Glutamatergic neuron (in vitro differentiated cells): ENCODE results near the gene RHBDF2. TPM values are rescaled to one million over a fixed set of nuclear protein-coding genes. Genes with fewer than 3 reads are reported as not detected.
A peak's percentile ranks its signal among the peaks of the same experiment; 100 is the strongest.

Source experiments
- DNase-seq: peaks from one replicate; pipeline ENCODE4 v3.0.0; 2022
- H3K27ac Mint-ChIP-seq: one replicate; pipeline ENCODE4 v1.8.0; 2020; ENCODE audit warnings: mild to moderate bottlenecking, mixed read lengths, inconsistent platforms; ENCODE audit not compliant: unreplicated experiment
- H3K27me3 Mint-ChIP-seq: one replicate; pipeline ENCODE4 v1.8.0; 2020; ENCODE audit warnings: mild to moderate bottlenecking, moderate library complexity, mixed read lengths, inconsistent platforms; ENCODE audit not compliant: unreplicated experiment
- H3K36me3 Mint-ChIP-seq: one replicate; pipeline ENCODE4 v1.8.0; 2020; ENCODE audit warnings: mild to moderate bottlenecking, mixed read lengths, inconsistent platforms; ENCODE audit not compliant: unreplicated experiment
- H3K4me1 Mint-ChIP-seq: one replicate; pipeline ENCODE4 v1.8.0; 2020; ENCODE audit warnings: mild to moderate bottlenecking, low read depth, mixed read lengths, inconsistent platforms; ENCODE audit not compliant: unreplicated experiment
- H3K4me3 Mint-ChIP-seq: one replicate; pipeline ENCODE4 v1.8.0; 2020; ENCODE audit warnings: mild to moderate bottlenecking, mixed read lengths, inconsistent platforms; ENCODE audit not compliant: unreplicated experiment
- H3K9me3 Mint-ChIP-seq: one replicate; pipeline ENCODE4 v1.8.0; 2020; ENCODE audit warnings: mild to moderate bottlenecking, moderate library complexity, mixed read lengths, inconsistent platforms; ENCODE audit not compliant: unreplicated experiment
- total RNA-seq: library from RNA; stranded (reverse); fragmentation: NEBNext Ultra II Directional; extraction: Animal tissue kit (Norgen Biotek cat#: 25700); gene quantifications from one replicate; pipeline ENCODE4 v1.2.1, GENCODE V29; 2021; ENCODE audit not compliant: unreplicated experiment
- TF ChIP-seq, protein P1 (sequence below): fragments of 200-600 bp; sonication (generic); IDR thresholded peaks from one replicate; pipeline ENCODE4 v1.5.0; 2021; ENCODE audit not compliant: partially characterized antibody, unreplicated experiment

Gene RHBDF2
- total RNA-seq, 1 donor from 2014 or later, result 1.9 TPM

DNA sequence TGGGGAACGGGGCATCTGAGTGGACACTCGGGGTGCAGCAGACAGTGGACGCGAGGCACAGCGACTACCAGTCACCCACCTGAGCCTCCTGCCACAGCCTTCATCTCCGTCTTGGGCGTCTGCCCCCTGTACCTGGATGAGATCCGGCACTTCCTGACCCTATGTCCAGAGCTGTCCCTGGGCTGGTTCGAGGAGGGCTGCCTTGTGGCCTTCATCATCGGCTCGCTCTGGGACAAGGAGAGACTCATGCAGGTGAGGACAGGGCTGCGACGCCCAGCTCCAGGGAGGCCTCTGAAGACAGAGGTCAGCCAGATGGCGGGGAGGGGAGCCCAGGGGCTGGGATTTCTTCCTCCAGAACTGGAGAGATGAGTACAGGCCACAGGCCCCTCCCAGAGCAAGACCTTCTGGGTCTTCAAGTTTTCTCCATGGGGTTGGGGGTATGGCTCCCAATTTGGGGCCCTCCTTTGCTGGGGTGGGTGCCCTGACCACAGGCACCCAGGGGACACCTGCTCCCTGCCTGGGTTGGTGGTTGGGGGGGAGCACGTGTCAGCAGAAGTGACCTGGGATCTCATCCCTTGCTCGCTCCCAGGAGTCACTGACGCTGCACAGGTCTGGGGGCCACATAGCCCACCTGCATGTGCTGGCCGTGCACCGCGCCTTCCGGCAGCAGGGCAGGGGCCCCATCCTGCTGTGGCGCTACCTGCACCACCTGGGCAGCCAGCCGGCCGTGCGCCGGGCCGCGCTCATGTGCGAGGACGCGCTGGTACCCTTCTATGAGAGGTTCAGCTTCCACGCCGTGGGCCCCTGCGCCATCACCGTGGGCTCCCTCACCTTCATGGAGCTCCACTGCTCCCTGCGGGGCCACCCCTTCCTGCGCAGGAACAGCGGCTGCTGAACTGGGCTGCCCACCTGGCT is 31.9 kb downstream of the RHBDF2 start:
- peaks cover 5% of the 10 kb centered on the region for H3K27me3 Mint-ChIP-seq
- no peak overlapping the region for H3K4me3 Mint-ChIP-seq
- TF ChIP-seq, protein P1, sequence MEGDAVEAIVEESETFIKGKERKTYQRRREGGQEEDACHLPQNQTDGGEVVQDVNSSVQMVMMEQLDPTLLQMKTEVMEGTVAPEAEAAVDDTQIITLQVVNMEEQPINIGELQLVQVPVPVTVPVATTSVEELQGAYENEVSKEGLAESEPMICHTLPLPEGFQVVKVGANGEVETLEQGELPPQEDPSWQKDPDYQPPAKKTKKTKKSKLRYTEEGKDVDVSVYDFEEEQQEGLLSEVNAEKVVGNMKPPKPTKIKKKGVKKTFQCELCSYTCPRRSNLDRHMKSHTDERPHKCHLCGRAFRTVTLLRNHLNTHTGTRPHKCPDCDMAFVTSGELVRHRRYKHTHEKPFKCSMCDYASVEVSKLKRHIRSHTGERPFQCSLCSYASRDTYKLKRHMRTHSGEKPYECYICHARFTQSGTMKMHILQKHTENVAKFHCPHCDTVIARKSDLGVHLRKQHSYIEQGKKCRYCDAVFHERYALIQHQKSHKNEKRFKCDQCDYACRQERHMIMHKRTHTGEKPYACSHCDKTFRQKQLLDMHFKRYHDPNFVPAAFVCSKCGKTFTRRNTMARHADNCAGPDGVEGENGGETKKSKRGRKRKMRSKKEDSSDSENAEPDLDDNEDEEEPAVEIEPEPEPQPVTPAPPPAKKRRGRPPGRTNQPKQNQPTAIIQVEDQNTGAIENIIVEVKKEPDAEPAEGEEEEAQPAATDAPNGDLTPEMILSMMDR, result no peak
- no peaks in the 10 kb centered on the region for H3K36me3 Mint-ChIP-seq
- H3K4me1 Mint-ChIP-seq, result peaks cover 8% of the 10 kb centered on the region
- H3K27ac Mint-ChIP-seq, result no peak overlapping the region
- H3K9me3 Mint-ChIP-seq, result peaks cover under 1% of the 10 kb centered on the region
- DNase-seq, result no peak

DNA sequence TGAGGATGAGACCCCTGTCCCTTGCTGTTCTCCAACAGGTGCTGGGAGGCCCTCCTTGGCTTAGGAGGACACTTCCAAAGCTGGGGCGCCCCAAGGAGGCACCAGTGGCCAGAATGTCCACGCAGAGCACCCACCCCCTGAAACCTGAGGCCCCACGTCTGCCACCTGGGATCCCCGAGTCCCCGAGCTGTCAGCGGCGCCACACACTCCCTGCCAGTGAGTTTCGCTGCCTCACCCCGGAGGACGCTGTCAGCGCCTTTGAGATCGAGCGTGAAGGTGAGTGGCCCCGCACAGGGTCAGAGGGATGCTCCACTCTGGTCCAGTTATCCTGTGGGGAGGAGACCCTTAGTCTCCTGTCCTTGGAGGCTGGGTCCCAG is 32.6 kb downstream of the RHBDF2 start:
- H3K27me3 Mint-ChIP-seq, result peaks cover 7% of the 10 kb centered on the region
- TF ChIP-seq, protein P1, result no peak
- H3K9me3 Mint-ChIP-seq, result peaks cover 2% of the 10 kb centered on the region
- H3K27ac Mint-ChIP-seq, result no peak overlapping the region
- DNase-seq, result no peak
- peaks cover 9% of the 10 kb centered on the region for H3K4me1 Mint-ChIP-seq
- no peaks in the 10 kb centered on the region for H3K36me3 Mint-ChIP-seq
- no peak overlapping the region for H3K4me3 Mint-ChIP-seq

DNA sequence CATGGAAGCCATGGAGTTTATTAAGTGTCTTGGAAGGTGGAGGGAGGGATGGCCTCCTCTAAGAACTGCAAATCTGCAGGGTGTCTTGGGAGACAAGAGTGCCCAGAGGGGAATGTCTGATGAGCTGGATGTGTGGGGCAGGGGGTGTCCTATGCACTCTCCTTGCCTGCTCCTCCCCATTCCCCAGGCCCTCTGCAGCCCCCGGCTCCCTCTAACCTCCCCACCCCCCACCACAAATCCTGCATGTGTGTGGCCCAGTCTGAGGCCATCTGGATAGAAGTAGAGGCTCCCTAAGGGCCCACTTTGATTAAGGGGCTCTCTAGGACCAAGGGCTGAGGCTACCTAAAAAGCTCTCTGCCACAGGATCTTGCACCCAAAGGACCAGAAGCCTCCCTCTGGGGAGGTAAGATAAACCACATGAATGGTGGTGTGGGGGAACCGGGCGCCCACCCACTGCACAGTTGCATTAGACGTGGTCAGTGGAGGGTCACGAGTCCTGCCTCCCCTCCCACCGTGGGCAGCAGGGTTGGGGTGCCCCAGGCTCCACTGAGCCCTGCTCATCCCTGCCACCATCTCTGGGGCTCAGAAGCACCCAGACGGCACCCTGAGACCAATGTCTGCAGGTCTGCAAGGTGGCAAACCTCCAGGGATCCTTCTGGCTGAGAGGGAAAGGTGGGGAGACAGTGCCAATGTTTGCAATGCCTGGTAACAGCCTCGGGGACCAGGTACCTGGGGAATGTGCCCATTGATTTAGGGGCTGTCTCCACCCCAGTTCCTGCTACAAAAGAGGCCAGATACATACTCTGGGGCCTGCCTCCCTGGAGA is 33.2 kb downstream of the RHBDF2 start:
- Mint-ChIP-seq H3K36me3 (no peaks in the 10 kb centered on the region), H3K4me1 (peaks cover 9% of the 10 kb centered on the region), H3K4me3 (no peak overlapping the region), H3K9me3 (peaks cover 2% of the 10 kb centered on the region), H3K27me3 (peaks cover 7% of the 10 kb centered on the region), H3K27ac (no peak overlapping the region)
- no peak for DNase-seq
- TF ChIP-seq, protein P1, result no peak

DNA sequence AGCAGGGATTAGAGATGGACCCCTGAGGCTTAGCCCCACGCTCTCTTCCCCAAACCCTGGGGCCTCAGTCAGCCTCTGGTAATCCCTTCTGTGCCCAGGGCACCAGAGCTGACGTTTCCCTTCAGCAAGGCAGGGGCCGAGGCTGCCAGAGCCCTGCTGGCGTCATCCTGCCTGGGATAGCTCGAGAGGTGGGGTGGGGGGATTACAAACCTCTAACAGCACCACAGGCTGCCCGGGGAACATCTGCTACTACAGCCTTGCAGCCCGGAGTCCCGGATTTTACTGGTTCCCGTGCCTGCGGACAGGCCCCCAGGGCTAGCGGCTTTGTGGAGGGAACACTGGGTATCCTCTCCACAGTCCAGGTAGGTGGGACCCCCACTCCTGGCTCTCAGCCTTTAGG is 33.9 kb downstream of the RHBDF2 start, which contains the start of gene AANAT:
AANAT (plus strand) TSS at position 238 of the 400 bp plus-strand sequence. CDS start 1,144 bp downstream, outside the sequence.
- Mint-ChIP-seq H3K36me3 (no peaks in the 10 kb centered on the region), H3K27ac (no peak within 1 kb of the TSS), H3K4me3 (no peak within 1 kb of the TSS), H3K9me3 (peaks cover 2% of the 10 kb centered on the region), H3K27me3 (peaks cover 7% of the 10 kb centered on the region), H3K4me1 (peaks cover 12% of the 10 kb centered on the region)
- DNase-seq, result peak; percentile 58
- TF ChIP-seq, protein P1, result no peak
